Transverse colon (tissue), 1 donor: ENCODE measurements around the gene SUGCT.
"Not testable (repeated sequence)": the region's sequence is repeated elsewhere in the genome, so short reads cannot be mapped to it uniquely, and the experiment has no call there.

Experiments used
- EP300 ChIP-seq: sonication (generic); formaldehyde crosslinking; IDR thresholded peaks from one replicate; pipeline ENCODE4 v1.6.1; 2017; ENCODE audit warnings: antibody characterized with exemption, low read depth
- POLR2A ChIP-seq: fragments of 450-650 bp; IDR thresholded peaks from one replicate; pipeline ENCODE4 v1.6.1; 2016; ENCODE audit warnings: antibody characterized with exemption, mild to moderate bottlenecking, moderate library complexity

GRCh38 chr7:40168266-40168665 is 33.5 kb downstream of the SUGCT start:
- TF ChIP-seq EP300, POLR2A: not testable (repeated sequence)
